NCI-H187 treated with DMSO at 0.1 percent for 48 hours (cell line): Measurements from ENCODE around the gene FASTK.

Experiments used
- DNase-seq: peaks from one replicate; lab custom pipeline; 2025; lab: John Stamatoyannopoulos, UW

The FASTK gene

DNA sequence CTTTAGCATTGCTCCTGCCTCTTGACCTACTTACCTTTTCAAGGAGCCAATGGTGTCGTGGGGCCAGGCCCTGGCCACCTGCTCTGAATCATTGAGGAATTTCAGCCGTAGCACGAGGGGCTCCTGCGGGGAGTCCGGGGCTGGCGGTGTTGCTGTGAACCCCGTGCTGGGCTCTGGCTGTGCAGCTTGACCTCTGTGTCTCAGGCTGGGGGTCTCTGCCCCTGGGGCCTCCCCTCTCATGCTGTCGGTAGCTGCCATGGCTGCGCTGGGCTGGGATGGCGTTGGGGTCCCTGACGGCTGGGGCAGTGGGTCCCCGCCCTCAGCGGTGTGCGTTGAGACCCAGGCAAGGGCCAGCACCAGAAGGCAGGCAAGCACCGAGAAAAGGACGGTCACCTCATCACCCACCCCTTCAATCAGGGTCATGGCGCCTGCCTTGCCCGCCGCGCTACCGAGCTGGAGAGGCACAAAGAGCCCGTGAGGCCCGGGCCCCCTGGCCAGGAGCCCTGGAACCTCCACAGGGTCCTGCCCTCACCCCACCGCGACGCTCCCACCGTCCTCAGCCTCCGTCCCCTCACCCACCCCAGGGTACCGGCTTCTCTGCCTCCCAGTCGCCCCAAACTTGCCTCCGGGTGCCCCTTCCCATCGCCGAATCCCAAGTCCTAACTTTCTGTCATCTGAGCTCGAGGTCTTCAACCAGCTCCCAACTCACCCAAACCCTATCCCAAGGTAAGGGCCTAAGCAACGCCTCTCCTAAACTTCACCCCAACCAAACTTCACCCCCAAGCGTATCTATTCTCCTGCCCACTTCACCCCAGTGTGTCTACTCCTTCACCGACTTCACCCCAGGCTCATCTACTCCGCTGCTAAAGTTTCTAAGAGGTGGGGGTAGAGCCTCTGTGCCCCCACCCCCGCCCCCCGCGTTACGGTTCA, 1.8 kb upstream of the FASTK start:
- DNase-seq, result no peak

DNA sequence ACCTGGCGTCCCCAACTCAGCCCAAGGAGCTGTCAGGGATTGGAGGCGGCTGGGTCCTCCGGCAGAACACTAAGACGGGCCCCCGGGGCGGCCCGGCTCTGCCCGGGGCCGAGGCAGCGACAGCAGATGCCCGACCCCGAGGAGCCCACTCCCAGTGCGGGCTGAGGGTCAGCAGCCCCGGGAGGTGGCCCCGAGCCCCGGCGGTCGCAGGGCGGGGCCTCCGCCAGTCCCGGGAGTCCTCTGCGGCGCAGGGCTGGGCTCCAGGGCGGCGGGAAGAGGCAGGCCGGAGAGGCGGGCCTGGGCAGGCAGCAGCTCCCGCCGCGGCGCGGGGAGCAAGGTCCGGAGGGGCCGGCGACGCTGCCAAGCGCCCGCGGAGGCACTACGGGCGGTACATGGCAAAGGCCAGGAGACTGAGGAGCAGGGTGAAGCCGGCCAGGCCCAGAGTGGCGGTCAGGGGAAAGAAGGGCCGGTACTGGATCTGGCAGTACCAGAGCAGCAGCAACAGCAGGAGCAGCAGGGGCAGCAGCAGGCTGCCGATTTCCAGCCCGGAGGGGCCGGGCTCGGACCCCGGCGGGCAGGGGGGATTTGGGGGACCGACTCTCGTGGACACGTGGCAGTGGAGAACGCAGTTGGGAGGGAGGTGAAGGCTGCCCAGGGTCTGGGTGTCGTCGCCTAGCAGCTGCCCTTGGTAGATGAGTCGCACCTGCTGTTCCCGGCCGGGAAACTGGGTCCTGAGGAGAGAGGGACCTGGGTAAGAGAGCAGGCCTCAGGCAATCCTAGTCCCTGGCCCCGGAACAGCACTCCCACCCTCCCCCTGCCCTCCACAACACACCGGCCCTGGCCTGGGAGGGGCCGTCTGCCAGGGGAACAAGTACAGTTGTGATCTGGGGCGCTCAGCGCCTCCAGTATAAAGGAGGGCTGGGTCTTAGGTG, 827 bp upstream of the FASTK start:
- DNase-seq, result no peak

DNA sequence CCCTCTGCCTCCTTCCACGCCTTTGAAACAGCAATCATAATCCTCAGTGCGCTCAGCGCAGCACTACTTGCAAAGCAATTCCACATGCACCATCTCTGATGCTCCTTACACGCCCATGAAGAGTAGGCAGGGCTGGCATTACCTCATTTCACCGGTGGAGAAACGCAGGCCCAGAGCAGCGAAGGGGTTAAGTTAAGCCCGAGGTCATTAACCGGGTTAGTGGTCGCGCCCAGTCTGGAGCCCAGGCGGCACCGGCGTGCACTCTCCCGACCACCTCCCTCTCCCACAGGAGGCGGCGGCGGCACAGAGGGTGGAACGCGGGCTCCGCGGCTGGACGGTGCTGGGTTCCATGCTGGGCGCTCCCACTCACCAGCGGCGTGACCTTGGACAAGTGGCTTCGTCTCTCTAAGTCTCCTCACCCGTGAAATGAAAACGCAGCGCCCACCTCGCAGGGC, 515 bp downstream of the FASTK start:
- no peak for DNase-seq

DNA sequence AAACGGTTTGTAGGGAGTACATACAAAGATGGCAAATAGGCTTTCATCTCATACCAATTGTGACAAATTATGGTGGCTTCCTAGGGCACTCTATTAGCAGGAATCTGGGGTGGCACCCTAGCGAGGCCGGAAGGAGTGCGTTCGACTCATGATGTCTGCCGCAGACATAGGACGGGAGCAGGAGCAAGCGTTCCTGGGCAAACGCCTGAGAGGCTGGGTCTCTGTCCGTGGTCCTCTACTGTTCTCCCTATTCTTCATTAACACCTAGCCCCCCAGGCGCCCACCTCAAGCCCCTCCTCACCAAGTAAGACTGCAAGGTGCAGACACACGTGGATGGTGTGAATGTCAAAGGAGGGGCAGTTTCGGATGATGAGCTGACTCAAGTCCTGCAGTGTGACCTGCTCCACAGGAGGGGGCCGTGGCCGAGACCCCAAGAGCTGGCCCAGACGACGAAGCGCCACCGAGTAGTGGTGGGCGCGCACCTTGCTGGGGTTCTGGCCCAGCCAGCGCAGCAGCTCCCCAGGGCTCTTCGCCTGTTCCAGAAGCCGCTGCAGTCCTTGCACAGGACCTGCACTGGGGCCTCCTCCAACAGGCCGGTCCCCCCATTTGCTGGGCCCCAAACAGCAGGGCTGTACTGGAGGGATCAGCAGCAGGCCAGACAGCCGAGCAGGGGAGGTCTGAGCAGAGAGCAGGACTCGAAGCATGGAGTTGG, 1.3 kb downstream of the FASTK start:
- no peak for DNase-seq

DNA sequence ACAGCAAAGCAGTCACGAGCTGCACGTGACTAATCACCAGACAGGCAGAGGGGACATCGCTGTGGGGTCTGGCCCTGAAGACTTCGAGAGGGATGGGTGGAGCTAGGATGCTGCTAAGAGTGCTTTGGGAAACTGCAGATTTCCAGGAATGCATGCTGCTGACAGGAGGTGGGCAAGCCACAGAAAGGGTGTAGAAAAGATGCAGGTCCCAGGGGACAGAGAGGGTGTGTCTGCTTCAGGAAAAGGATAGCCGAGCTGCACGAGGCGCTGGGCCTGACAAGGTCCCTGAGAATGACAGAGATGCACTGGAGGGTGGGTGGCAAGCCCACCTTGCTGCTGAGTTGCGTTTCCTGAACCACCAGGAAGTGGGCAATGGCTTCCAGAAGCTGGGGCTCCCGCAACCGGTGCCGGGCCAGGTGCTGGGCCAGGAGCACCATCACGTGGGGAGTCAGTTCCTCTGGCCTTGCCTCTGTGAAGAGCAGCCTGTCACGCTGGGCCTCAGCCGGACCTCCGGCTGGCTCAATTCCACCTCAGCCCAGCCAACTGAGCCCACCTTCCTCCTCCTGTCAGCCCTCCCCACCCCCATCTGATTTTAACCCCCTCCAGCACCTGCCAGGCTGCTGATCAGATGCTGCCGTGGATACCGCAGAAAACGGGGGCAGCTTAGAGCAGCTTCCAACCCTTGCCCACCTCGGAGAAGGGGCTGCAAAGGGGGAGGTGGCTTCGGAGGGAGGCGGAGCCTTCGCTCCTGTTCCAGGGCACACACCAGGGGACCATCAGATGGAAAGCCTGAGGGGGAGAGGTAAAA, 2.2 kb downstream of the FASTK start:
- DNase-seq, result no peak

DNA sequence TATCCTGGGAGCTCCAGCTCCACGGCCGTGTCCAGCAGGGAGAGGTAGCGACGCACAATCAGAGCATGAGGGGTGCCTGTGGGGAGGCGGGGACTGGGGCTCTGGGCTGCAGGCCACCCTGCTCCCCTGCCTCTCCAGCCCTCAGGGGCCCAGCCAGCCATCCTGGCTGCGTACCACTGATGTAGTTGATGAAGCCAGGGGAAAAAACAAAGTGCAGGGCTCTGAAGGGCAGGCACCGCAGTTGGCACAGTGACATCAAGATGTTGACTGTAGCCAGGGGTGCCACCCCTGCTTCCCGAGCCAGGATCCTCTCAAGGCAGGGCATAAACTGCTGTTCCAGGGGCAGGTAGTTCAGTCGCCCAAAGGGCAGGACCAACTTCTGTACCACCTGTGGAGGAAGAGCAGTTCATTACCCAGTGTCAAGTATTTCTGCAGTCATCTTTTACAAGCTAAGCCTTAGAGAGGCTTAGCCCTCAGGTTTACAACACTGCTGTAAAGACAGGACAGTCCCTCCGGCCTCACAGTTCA, 2.8 kb downstream of the FASTK start:
- DNase-seq, result no peak

DNA sequence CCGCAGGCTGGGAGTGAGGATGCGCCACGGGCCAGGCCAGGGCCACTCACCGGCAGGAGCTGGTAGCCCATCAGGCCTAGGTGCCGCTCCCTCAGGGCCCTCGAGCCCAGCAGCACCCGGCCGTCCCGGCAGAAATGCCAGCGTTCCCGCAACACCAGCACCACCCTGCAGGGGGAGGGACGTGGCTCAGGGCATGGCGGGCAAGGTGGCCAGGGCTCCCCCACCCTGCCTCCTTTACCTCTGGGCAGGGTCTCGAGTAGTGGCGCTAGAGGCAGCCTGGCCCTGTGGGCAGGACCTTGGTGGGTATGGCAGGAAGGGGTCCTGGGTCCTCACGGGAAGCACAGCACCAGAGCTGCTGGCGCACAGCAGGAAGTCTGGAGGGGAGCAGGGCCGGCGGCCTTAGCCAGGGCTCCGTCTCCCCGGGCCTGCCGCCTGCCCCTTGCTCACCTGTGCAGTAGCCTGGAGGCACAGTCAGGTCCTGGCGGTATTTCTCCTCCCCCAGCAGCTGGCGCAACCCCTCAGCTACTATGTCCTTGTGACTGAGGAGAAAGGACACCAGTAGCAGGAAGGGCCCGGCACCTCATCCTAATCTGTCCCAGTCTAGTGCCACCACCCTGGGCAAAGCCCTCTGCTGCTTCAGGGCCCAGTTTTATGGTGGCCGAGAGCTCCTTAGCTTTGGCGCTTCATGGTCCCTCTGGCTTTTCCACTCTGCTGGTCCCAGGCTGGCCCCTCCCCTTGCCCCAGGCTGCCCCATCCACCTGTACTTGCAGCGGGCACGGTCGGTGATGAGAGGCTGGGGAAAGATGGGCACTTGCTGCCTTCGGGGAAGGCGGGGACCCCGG, 3.5 kb downstream of the FASTK start:
- no peak for DNase-seq

DNA sequence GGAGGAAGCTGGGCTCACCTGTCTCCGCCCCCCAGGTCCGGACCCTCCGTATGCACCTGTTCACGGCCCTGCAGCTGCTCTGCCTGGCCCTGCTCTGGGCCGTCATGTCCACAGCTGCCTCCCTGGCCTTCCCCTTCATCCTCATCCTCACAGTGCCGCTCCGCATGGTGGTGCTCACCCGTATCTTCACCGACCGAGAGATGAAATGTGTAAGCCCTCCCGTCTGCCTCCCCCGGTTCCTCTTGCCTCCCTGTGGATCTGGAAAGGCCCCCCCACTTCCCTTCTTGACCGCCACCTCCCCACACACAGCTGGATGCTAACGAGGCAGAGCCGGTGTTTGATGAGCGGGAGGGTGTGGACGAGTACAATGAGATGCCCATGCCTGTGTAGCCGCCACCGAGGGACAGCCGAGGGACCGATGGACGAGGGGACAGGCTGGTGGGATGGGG, 4.6 kb downstream of the FASTK start:
- no peak for DNase-seq

DNA sequence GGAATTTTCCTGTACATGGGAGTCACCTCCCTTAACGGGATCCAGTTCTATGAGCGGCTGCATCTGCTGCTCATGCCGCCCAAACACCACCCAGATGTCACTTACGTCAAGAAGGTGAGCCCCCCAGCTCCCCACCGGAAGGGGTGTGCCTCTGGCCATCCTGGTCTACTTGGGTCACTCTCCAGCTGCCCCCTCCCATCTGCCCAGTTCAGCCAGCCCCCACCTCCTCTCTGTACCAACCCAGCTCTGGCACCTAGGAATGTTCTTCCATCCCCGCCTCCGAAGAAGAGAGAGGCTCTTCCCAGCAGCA, 5.0 kb downstream of the FASTK start:
- DNase-seq, result no peak

DNA sequence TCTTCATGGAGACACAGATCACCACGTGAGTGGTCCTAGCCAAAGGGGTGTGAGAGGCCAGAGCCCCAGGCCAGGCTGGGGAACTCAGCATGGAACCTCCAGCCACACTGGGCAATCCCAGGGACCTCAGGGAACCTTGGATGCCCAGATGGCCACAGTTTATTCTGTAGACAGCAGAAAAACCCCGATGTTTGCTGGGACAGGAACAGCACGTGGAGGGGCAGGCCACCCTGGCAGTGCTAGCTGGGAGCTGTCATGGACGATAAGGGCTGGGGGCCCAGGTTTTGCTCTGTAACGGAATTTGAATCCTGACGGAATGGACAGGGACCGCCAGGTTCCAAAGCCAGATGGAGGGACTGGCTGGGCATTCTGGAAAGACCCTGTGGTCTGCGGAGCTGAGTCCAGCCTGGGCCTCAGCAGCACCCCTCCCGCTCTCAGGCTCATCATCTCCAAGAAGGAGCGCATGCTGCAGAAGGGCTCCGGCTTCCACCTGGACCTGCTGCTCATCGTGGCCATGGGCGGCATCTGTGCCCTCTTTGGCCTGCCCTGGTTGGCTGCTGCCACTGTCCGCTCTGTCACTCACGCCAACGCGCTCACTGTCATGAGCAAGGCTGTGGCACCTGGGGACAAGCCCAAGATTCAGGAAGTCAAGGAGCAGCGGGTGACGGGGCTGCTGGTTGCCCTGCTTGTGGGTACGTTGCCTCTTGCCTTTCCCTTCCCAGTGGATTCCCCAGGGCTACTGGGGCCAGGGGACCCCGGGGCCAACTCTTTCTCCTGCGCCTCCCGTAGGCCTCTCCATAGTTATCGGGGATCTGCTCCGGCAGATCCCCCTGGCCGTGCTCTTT, 5.6 kb downstream of the FASTK start:
- DNase-seq, result no peak

DNA sequence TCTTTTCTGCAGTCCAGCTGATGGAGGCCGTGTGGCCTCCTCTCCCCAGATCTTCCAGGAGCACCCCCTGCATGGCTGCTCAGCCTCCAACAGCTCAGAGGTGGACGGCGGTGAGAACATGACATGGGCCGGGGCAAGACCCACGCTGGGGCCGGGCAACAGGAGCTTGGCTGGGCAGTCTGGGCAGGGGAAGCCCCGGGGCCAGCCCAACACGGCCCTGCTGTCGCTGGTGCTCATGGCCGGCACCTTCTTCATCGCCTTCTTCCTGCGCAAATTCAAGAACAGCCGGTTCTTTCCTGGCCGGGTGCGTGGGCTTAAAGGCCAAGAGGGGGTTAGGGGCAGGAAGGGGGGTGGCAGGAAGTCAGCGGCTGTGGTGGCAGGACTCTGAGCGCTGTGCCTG, 6.6 kb downstream of the FASTK start:
- no peak for DNase-seq

DNA sequence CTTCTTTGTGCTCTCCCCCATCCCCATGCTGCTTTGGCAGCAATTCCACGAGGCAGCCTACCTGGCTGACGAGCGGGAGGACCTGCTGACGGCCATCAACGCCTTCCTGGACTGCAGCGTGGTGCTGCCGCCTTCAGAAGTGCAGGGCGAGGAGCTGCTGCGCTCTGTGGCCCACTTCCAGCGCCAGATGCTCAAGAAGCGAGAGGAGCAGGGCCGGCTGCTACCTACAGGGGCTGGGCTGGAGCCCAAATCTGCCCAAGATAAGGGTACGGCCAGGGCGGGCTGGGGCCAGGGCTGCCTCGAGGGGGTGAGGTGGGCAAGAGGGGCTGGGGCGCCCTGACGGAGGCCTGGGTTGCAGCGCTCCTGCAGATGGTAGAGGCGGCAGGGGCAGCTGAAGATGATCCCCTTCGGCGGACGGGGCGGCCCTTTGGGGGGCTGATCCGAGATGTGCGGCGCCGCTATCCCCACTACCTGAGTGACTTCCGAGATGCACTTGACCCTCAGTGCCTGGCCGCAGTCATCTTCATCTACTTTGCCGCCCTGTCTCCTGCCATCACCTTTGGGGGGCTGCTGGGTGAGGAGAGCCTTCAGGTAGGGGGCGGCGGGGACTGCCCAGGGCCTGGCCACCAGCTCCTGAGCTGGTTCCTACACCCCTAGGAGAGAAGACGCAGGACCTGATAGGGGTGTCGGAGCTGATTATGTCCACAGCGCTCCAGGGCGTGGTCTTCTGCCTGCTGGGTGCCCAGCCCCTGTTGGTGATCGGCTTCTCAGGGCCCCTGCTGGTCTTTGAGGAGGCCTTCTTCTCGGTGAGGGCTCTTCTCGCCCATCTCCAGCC, 9.4 kb downstream of the FASTK start:
- no peak for DNase-seq

DNA sequence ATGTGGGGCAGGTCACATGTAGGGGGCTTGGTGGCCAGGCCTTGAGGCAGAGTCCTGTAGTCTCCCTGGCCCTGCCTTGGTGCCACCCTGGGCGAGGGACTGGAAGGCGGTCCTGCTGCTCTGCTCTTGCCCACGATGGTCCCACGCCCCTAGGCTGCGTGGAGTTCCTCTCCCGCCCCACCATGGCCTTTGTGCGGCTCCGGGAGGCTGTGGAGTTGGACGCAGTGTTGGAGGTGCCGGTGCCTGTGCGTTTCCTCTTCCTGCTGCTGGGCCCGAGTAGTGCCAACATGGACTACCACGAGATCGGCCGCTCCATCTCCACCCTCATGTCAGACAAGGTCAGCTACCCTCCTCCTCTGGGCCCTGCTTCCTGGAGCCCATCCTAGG, 10.0 kb downstream of the FASTK start:
- DNase-seq, result no peak

DNA sequence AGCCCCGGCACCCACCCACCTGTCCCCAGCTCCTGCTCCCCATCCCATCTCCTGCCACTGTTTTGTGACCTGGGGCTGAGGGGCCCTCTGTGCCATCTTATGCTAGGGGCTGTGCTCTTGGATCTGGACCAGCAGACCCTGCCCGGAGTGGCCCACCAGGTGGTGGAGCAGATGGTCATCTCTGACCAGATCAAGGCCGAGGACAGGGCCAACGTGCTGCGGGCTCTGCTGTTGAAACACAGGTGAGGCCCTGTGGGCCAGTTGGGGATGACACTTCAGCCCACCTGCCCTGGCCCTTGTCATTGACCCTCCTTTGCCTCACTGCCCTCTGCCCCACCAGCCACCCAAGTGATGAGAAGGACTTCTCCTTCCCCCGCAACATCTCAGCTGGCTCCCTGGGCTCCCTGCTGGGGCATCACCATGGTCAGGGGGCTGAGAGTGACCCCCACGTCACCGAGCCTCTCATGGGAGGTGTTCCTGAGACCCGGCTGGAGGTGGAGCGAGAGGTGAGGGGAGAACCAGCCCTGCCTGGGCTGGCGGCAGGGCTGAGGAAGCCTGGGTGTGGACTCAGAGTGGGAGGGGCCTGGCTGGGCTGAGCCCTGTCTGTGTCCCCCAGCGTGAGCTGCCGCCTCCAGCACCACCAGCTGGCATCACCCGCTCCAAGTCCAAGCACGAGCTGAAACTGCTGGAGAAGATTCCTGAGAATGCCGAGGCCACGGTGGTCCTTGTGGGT, 10.6 kb downstream of the FASTK start:
- DNase-seq, result no peak

DNA sequence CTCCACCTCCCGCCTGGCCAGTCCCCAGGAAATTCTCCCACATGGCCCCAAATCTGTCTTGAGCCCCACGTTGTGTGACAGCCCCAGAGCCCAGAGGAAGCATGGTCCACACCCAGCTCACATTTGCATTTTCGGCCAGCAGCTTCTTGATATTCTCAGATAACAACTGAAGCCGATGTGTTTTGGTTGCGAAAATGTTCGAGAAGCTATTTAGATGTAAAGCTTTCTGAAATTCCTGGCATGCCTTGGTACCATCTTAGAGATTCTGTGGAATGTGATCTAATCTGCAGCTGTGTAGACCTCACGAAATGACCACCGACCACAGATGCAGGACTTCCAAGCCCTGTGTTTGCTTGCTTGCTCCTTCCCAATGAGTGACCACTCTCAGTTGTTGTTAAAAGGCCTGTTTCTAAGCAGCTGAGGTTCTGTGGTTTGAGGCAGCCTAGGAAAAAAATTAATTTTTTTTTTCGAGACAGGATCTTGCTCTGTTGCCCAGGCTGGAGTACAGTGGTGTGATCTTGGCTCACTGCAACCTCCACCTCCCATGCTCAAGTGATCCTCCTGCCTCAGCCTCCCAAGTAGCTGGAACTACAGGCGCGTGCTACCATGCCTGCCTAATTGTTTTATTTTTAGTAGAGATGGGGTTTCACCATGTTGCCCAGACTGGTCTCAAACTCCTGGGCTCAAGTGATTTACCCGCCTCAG, 12.4 kb downstream of the FASTK start:
- DNase-seq, result no peak

DNA sequence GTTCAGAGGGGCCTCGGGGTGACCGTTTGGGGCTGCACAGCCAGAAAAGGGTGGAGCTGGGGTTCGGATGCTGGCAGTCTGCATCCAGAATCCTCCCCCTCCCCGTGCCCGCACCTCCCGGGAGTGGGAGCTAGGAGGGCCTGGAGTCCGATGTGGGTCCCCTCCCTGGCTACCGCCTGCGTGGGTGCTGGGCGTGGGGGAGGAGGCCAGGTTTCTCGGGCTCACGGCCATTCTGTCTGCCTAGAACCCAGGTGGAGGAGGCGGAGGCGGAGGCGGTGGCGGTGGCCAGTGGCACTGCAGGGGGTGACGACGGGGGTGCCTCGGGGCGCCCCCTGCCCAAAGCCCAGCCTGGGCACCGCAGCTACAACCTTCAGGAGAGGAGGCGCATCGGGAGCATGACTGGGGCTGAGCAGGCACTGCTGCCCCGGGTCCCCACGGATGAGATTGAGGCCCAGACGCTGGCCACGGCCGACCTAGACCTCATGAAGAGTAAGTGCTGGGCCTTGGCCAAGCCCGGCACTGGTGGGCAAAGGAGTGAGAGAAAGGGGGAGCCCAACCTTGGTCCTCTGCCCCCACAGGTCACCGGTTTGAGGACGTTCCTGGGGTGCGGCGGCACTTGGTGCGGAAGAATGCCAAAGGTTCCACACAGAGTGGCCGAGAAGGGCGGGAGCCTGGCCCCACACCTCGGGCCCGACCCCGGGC, 14.2 kb downstream of the FASTK start:
- DNase-seq, result no peak
